Adrenal gland (tissue), 12 donors: ENCODE measurements around the gene HSP90AB1. TPM values are rescaled to one million over a fixed set of nuclear protein-coding genes. Genes with fewer than 3 reads are reported as not detected.
A peak's percentile ranks its signal among the peaks of the same experiment; 100 is the strongest.
"Not testable (repeated sequence)": the region's sequence is repeated elsewhere in the genome, so short reads cannot be mapped to it uniquely, and the experiment has no call there.

Source experiments
- DNase-seq, 7 donors: peaks; one replicate each; pipeline ENCODE4 v3.0.0-alpha.2; 2019 to 2020
- H3K27ac ChIP-seq, 5 donors: fragments of 200-600 bp; sonication (generic) in 4 of 5; 1 replicate in 3 of 5; 2 replicates in 2 of 5; pipeline versions ENCODE4 v1.5.1 to v1.8.0; 2016 to 2020; ENCODE audit warnings: mild to moderate bottlenecking in 1 of 5
- H3K27me3 ChIP-seq: fragments of 200-600 bp; 2 replicates; pipeline ENCODE4 v1.8.0; 2021
- H3K36me3 ChIP-seq, 2 donors: fragments of 200-600 bp; replicated peaks in 1 of 2; 1 replicate in 1 of 2; 2 replicates in 1 of 2; pipeline versions ENCODE4 v1.5.1 to v1.8.0; 2018 to 2022
- H3K4me1 ChIP-seq, 2 donors: fragments of 200-600 bp; replicated peaks in 1 of 2; 1 replicate in 1 of 2; 2 replicates in 1 of 2; pipeline versions ENCODE4 v1.5.1 to v1.8.0; 2018 to 2021
- H3K4me3 ChIP-seq, 4 donors: fragments of 200-600 bp; sonication (generic) in 3 of 4; one replicate each; pipeline ENCODE4 v1.5.1; 2016 to 2018
- H3K9me3 ChIP-seq, 3 donors: fragments of 200-600 bp; sonication (generic) in 1 of 3; replicated peaks in 1 of 3; 1 replicate in 2 of 3; 2 replicates in 1 of 3; pipeline versions ENCODE4 v1.5.1 to v1.8.0; 2016 to 2021
- POLR2A ChIP-seq, 2 donors: fragments of 450-650 bp; IDR thresholded peaks; one replicate each; pipeline ENCODE4 v1.6.1; 2017; ENCODE audit warnings: antibody characterized with exemption in 2 of 2, mild to moderate bottlenecking in 2 of 2, moderate library complexity in 1 of 2
- WGBS, 4 donors: extraction: QIAGEN DNeasy Blood & Tissue Kit in 2 of 4; methylation state at CpG; one replicate each; pipeline versions ENCODE4 v1.1.5 to v1.1.7; 2013 to 2017; 5-methylcytosine and 5-hydroxymethylcytosine counted together
- intact Hi-C, 2 donors: fragments of 100-400 bp; cut with DNase I; formaldehyde crosslinking; loops; one replicate each; pipeline versions ENCODE4 v1.14.1 to v1.15.0; 2022 to 2023
- polyA plus RNA-seq, 3 donors: library from polyadenylated mRNA; stranded (reverse); fragments of 200-250 nt in 2 of 3; fragments of 350-450 nt in 1 of 3; fragmentation: Illumina TruSeq in 1 of 3; extraction: RNeasy Lipid Tissue Mini Kit (QIAGEN cat#74804) in 1 of 3; gene quantifications; one replicate each; pipeline ENCODE4 v1.2.3, GENCODE V29; 2013 to 2014
- total RNA-seq, 9 donors: library from RNA; depleted of rRNA in 4 of 9; stranded (reverse); fragments of >200 nt in 4 of 9; fragments of 120-200 nt in 1 of 9; fragmentation: NEBNext Ultra II Directional in 1 of 9; extraction: Animal tissue kit (Norgen Biotek cat#: 25700) in 1 of 9; gene quantifications; one replicate each; pipeline versions ENCODE4 v1.1.0 to v1.2.4, GENCODE V29; 2013 to 2023
- TF ChIP-seq, protein P1 (sequence below), 6 experiments: fragments of 450-650 bp in 4 of 6; fragments of 200-600 bp in 2 of 6; sonication (generic) in 1 of 6; IDR thresholded peaks; 1 replicate in 5 of 6; 2 replicates in 1 of 6; pipeline versions ENCODE4 v1.5.1 to v1.8.0; 2016 to 2021; ENCODE audit warnings: antibody characterized with exemption in 6 of 6, mild to moderate bottlenecking in 2 of 6, moderate library complexity in 1 of 6
- donor health status: healthy with polysubstance abuse.
- donor health status: Bipolar disorder and iron deficiency.
- donor health status: DM: yes; HTN: yes; CAD: no.
- donor health status: DM: no; HTN: no; CAD: no.
- donor health status: DM: no; HTN: no; CAD: no.
- donor health status: DM: yes; HTN: yes; CAD: no.

HSP90AB1 gene
- total and polyA plus RNA-seq, 12 donors = 275 to 2,249 (median 857) TPM

DNA sequence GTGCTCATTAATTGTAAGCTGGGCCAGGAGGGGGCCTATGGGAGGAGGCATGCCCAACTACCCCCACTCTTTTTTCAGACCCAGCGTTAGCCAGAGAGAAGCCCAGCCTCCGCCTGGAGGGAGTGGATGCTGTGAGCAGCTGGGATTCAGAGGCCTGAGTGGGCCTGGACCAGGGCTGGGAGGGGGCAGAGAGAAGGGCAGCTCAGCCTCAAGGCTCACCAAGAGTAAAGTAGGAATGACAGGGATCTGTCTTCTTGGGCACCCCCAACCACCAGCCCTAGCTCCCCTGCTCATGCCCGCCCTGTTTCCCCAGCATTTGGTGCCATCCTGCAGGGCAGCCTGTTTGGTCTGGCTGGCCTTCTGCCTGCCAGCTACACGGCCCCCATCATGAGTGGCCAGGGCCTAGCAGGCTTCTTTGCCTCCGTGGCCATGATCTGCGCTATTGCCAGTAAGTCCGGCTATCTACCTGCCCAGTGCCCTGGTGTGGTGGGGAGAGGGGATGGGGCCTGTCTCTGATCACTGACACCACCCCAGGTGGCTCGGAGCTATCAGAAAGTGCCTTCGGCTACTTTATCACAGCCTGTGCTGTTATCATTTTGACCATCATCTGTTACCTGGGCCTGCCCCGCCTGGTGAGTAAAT, 16.7 kb upstream of the HSP90AB1 start:
- peak in 1 of 7 donors; percentile 21 for DNase-seq
- WGBS, 4 donors = 62 to 82% (median 77%) methylated on average over 3 to 10 of the region's 10 CpGs
- Histone ChIP-seq H3K27me3 (no peaks in the 10 kb centered on the region), H3K27ac (peak overlapping the region in 4 of 5 donors; percentile 16 to 90 (median 68)), H3K4me3 (no peak overlapping the region), H3K9me3 (no peaks in the 10 kb centered on the region), H3K36me3 (peaks cover 0 to 36% of the 10 kb centered on the region in 2 donors), H3K4me1 (peaks cover 61 to 85% of the 10 kb centered on the region in 2 donors)
- intact Hi-C loops = loop anchor here (5.0 to 10.0 kb wide), 3 partner anchors 58 to 135 kb away; no protein-coding TSS in a partner anchor
- TF ChIP-seq, protein P1, sequence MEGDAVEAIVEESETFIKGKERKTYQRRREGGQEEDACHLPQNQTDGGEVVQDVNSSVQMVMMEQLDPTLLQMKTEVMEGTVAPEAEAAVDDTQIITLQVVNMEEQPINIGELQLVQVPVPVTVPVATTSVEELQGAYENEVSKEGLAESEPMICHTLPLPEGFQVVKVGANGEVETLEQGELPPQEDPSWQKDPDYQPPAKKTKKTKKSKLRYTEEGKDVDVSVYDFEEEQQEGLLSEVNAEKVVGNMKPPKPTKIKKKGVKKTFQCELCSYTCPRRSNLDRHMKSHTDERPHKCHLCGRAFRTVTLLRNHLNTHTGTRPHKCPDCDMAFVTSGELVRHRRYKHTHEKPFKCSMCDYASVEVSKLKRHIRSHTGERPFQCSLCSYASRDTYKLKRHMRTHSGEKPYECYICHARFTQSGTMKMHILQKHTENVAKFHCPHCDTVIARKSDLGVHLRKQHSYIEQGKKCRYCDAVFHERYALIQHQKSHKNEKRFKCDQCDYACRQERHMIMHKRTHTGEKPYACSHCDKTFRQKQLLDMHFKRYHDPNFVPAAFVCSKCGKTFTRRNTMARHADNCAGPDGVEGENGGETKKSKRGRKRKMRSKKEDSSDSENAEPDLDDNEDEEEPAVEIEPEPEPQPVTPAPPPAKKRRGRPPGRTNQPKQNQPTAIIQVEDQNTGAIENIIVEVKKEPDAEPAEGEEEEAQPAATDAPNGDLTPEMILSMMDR (IDR thresholded peaks at IDR 0.05) = no peak
- no peak for TF ChIP-seq POLR2A (IDR thresholded peaks at IDR 0.05)

DNA sequence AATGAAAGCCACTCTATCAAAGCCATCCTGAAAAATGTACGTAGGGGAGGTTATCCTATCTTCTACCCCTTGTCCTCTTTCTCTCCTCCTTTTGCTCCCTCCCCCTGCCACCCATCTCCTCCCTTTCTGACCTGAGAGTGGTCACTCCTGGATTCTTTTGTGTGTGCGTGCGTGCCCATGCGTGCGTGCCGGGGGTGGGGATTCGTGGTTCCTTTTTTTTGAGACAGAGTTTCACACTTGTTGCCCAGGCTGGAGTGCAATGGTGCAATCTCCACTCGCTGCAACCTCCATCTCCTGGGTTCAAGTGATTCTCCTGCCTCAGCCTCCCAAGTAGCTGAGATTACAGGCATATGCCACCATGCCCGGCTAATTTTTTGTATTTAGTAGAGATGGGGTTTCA, 15.5 kb upstream of the HSP90AB1 start:
- intact Hi-C loops = loop anchor here (5.0 to 10.0 kb wide), 3 partner anchors 59 to 137 kb away; no protein-coding TSS in a partner anchor
- Histone ChIP-seq H3K27ac (peak overlapping the region in 2 of 5 donors; percentile 88 to 90), H3K36me3 (peaks cover 0 to 36% of the 10 kb centered on the region in 2 donors), H3K4me1 (peaks cover 54 to 73% of the 10 kb centered on the region in 2 donors)
- H3K27me3 ChIP-seq, DNase-seq, H3K4me3 ChIP-seq, H3K9me3 ChIP-seq: not testable (repeated sequence)
- 82 to 89% (median 87%) methylated on average over 9 of the region's 9 CpGs for WGBS, 4 donors

DNA sequence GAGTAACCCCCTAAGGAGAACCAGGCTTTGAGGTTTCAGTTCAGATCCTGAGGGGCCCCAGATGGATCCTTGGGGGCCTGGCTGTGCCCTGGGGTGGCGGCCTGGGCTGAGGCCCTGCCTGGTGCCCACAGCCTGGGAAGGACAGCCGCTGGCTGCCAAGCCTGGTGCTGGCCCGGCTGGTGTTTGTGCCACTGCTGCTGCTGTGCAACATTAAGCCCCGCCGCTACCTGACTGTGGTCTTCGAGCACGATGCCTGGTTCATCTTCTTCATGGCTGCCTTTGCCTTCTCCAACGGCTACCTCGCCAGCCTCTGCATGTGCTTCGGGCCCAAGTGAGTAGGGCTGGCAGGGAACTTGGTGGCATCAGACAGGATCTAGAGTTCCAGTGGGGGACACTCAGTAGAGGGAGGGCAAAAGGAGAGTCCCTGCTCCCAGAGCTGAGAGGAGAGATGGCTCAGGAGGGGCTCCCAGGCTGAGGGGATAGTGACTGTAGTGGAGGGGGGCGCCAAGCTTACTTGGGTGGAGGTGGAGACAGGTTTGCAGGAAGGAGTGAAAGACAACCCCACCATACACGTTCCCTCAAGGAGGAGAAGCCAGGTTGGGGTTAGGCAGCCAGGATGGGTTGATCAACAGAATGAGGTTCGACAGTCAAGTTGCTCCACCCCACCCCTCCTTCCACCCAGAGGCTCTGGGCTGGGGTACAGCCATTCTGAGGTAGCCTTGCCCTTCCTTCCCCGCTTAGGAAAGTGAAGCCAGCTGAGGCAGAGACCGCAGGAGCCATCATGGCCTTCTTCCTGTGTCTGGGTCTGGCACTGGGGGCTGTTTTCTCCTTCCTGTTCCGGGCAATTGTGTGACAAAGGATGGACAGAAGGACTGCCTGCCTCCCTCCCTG, 14.0 kb upstream of the HSP90AB1 start:
- no peaks in the 10 kb centered on the region for H3K9me3 ChIP-seq
- no peak overlapping the region for H3K4me3 ChIP-seq
- TF ChIP-seq, protein P1 (IDR thresholded peaks at IDR 0.05) = no peak
- no peak for TF ChIP-seq POLR2A (IDR thresholded peaks at IDR 0.05)
- 77 to 89% (median 85%) methylated on average over 9 to 16 of the region's 16 CpGs for WGBS, 4 donors
- DNase-seq = peak in 1 of 7 donors; percentile 21
- peaks cover 46 to 67% of the 10 kb centered on the region in 2 donors for H3K4me1 ChIP-seq
- peaks cover 0 to 36% of the 10 kb centered on the region in 2 donors for H3K36me3 ChIP-seq
- no peaks in the 10 kb centered on the region for H3K27me3 ChIP-seq
- intact Hi-C loops = loop anchor here (5.0 to 10.0 kb wide), 3 partner anchors 61 to 138 kb away; no protein-coding TSS in a partner anchor
- peak overlapping the region in 4 of 5 donors; percentile 59 to 98 (median 76) for H3K27ac ChIP-seq

DNA sequence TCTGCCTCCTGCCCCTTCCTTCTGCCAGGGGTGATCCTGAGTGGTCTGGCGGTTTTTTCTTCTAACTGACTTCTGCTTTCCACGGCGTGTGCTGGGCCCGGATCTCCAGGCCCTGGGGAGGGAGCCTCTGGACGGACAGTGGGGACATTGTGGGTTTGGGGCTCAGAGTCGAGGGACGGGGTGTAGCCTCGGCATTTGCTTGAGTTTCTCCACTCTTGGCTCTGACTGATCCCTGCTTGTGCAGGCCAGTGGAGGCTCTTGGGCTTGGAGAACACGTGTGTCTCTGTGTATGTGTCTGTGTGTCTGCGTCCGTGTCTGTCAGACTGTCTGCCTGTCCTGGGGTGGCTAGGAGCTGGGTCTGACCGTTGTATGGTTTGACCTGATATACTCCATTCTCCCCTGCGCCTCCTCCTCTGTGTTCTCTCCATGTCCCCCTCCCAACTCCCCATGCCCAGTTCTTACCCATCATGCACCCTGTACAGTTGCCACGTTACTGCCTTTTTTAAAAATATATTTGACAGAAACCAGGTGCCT, 13.3 kb upstream of the HSP90AB1 start:
- H3K27me3 ChIP-seq = no peaks in the 10 kb centered on the region
- 48 to 56% (median 54%) methylated on average over 5 to 14 of the region's 14 CpGs for WGBS, 4 donors
- H3K27ac ChIP-seq = peak overlapping the region in 4 of 5 donors; percentile 59 to 98 (median 76)
- no peak for TF ChIP-seq POLR2A (IDR thresholded peaks at IDR 0.05)
- TF ChIP-seq, protein P1 (IDR thresholded peaks at IDR 0.05) = no peak
- H3K4me1 ChIP-seq = peaks cover 42 to 60% of the 10 kb centered on the region in 2 donors
- H3K4me3 ChIP-seq = no peak overlapping the region
- H3K36me3 ChIP-seq = peaks cover 0 to 36% of the 10 kb centered on the region in 2 donors
- no peaks in the 10 kb centered on the region for H3K9me3 ChIP-seq
- peak in 5 of 7 donors; percentile 16 to 62 (median 33) for DNase-seq
- intact Hi-C loops = loop anchor here (5.0 to 10.0 kb wide), 3 partner anchors 61 to 139 kb away; no protein-coding TSS in a partner anchor
